ENCODE measurements around the gene MPZL2.

Gene MPZL2

DNA sequence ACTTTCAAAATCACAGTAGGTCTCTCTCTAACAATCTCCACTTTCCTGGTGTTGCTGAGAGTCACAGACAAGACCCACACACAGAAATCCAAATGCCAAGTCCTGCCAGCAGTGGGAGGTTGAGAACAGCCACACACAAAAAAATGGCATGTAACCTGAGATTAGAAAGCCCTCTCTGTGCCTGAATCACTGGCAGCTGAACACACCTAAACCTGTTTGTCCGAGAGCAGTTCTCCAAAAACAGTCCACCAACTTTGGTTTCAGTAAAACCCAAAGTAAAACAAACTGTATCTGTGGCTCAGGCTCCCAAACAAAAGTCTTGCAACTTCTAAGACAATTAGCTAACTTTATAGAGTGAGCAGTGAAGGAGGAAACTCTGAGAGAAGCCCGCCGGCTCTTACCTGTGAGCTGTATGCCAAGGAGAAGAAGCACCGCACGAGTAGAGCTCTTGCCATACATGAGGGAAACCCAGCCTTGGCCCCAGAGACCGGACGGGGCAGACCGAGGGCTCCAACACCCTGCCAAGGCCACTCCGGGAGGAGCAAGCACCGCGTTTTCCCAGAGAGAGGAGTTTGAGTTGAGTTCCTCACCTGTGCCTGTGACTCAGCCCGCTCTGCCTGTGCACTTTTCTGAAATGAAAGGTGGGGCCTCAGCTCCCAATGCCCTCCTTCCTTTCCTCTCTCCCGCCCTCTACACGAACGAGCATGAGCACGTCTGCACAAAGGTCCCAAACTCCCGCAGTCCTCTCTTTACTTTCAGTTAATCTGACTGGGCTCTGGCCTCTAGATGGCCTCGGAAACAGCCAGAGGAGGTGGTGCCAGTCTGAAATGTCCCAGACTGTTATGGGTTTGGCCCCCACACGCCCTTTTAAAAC is at the start of gene MPZL2:
TSS of gene MPZL2 (minus strand) at position 603 of the 874 bp plus-strand sequence. CDS start at position 459, 144 bp downstream.
- in situ Hi-C loops (cut with MboI; ENCODE audit: low sequenced_read_pairs) = no loop called here

DNA sequence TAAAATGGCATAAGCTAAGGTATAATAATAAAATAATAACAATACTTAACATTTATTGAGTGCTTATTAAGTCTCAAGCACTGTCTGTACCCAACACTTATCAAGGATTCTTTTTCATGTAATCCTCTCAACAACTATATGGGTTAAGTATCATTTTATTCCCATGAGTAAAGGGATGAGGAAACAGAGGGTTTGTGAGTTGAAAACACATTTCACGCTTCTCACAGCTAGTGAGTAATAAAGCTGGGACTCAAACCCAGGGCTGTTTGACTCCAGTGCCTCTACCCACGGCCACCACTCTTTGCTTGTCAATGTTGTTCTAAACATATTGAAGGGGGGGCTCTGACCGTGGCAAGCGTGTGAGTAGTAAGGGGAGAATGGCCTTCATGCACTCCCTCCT is 49.1 kb upstream of the MPZL2 start:
- in situ Hi-C loops (cut with MboI; ENCODE audit: low sequenced_read_pairs) = no loop called here

DNA sequence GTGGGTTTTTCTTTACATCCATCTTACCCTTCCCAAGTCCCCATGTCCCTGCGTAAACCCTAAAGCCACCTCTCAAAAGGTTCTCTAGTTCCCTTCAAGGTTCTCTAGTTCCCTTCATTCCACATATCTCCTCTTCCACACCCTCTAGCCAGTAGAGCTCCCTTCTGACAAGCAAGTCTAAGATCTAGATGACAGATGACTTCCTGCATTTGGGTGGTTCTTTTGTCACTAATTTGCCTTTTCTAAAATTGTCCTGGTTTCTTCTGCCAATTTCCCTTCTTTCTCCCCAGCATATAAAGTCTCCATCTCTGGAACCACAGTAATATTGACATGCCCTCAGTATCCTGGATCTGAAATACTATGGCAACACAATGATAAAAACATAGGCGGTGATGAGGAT is 48.2 kb upstream of the MPZL2 start:
- in situ Hi-C loops (cut with MboI; ENCODE audit: low sequenced_read_pairs) = no loop called here

DNA sequence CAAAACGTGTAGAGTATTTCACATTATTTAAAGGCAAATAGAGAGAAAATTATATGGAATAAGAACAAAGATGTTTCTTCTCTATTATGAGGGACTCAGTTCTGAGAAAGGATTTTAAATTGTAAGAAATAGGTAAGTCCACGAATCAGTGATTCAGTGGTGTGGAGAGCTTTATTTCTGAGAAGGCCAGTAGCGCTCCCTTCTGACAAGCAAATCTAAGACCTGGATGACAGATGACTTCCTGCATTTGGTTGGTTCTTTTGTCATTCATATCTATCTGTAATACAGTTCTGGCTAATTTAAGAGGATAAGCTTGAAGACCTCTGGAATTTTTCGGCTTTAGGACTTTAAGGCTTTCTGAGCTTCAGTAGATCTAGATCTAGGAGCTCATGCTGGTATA is 47.4 kb upstream of the MPZL2 start:
- in situ Hi-C loops (cut with MboI; ENCODE audit: low sequenced_read_pairs) = no loop called here

DNA sequence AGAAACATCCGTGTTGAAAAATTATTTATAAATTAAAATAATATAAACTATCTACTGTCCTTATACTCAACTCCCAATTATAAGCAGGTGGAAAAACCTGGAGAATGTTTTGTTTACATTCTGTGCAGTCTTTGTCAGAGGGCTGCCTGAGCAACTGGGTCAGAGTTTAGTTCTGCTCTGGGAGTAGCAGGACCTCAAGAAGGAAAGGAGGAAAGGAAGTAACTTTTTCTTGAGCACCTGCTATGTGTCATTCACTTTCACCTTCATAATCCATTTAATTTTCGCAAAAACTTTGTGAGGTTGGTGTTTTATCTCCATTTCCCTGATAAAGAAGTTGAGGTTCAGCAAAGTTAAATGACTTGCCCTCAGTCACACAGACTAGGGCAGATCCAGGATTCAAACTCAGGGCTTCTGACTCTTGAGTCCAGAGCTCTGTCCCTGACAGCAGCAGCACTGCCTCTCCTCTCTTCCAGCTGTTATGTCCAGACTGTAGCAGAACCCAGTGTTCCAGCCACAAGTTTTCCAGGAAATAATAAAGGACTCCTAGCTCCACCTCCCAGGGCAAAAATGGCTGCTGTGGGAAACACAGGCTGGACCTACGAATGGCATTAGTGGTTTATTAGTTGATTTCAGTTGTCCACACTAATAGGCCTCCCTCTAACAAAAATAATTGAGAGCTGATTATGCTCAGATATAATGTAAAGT is 46.8 kb upstream of the MPZL2 start:
- in situ Hi-C loops (cut with MboI; ENCODE audit: low sequenced_read_pairs) = no loop called here

DNA sequence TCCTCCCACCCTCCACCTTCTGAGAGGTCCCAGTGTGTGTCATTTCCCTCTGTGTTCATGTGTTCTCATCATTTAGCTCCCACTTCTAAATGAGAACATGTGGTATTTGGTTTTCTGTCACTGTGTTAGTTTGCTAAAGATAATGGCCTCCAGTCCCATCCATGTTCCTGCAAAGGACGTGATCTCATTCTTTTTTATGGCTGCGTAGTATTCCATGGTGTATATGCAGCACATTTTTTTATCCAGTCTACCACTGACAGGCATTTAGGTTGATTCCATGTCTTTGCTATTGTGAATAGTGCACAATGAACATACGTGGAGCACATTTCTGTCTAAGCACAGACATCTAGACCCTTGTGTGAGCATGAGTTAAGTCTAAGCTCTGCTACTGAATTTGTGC is 46.2 kb upstream of the MPZL2 start:
- in situ Hi-C loops (cut with MboI; ENCODE audit: low sequenced_read_pairs) = no loop called here

DNA sequence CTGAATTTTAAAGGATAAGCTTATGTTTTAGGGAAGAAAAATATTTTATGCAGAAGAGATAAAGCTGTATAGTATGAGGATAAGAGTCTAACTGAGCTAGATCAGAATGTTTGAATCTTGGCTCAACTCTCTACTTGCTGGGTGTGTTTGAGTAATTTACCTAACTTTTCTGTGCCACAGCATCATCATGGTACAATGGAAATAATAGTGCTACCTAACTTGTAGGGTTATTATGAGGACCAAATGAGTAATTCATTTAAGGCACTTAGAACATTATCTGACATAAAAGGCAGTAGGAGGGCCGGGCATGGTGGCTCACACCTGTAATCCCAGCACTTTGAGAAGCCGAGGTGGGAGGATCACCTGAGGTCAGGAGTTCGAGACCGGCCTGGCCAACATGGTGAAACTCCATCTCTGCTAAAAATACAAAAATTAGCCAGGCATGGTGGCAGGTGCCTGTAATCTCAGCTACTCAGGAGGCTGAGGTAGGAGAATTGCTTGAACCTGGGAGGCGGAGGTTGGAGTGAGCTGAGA is 45.0 kb upstream of the MPZL2 start:
- in situ Hi-C loops (cut with MboI; ENCODE audit: low sequenced_read_pairs) = loop anchor here (10.0 kb wide), 1 partner anchor 46 kb away; the partner anchor contains the start of gene UBE4A

DNA sequence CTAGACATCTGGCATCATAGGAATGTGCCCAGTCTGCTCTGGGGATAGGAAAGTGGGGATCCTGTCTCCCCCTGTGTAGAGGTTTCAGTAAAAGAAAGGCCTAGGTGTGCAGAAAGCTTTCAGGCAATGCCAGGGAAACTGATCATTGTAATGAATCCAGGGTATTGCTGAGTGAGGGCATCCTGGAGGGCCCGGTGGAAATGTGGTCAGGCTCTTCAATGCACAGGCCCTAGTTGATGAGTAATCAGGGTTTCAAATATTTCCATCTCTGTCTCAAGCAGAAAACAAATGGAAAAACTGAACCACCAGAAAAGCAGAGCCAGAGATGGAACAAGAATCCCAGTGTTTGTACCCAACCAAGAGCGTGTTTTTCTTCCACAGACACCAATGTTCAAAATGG is 42.5 kb upstream of the MPZL2 start:
- in situ Hi-C loops (cut with MboI; ENCODE audit: low sequenced_read_pairs) = loop anchor here (10.0 kb wide), 1 partner anchor 48 kb away; the partner anchor contains the start of gene UBE4A

DNA sequence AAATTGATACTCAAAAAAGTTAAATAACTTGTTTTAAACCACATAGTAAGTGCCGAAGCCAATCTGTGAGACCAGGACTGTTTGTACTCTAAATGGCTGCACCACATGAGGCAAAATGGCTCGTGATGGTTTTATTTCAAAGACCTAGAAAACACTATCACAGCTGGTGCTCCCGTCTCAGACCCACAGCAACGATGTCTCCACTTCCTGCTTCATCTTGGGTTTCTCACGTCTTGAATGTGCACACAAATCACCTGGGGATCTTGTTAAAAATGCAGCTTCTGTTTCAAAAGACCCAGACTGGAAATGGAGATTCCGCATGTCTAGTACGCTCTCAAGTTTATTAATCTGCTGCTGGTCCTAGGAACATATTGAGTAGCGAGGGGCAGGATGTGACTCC is 41.6 kb upstream of the MPZL2 start:
- in situ Hi-C loops (cut with MboI; ENCODE audit: low sequenced_read_pairs) = loop anchor here (10.0 kb wide), 1 partner anchor 49 kb away; the partner anchor contains the start of gene UBE4A

DNA sequence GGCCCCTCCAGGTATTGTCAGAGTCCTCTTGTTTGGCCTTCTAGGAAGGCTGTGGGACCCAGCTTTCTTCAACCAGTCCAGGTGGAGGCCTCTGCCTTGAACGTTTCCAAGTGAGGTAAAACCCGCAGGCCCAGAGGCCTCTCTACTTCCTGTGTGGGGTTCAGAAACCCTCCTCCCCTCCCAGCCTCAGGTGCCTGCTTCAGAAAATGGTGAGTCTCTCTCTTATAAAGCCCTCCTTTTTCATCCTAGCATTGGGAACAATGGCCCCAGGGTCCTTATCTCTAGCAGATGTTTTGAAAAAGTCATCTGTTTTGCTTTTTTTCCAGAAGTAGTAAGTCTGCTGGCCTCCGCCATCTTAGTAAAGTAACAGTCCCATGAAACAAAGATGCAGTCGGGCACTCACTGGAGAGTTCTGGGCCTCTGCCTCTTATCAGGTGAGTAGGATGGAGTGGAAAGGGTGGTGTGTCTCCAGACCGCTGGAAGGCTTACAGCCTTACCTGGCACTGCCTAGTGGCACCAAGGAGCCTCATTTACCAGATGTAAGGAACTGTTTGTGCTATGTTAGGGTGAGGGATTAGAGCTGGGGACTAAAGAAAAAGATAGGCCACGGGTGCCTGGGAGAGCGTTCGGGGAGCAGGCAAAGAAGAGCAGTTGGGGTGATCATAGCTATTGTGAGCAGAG is 40.6 kb upstream of the MPZL2 start, which contains the start of gene CD3E:
TSS of gene CD3E (plus strand) at position 163 of the 681 bp plus-strand sequence. CDS start at position 386, 223 bp downstream.
- in situ Hi-C loops (cut with MboI; ENCODE audit: low sequenced_read_pairs) = loop anchor here (10.0 kb wide), 1 partner anchor 50 kb away; the partner anchor contains the start of gene UBE4A

DNA sequence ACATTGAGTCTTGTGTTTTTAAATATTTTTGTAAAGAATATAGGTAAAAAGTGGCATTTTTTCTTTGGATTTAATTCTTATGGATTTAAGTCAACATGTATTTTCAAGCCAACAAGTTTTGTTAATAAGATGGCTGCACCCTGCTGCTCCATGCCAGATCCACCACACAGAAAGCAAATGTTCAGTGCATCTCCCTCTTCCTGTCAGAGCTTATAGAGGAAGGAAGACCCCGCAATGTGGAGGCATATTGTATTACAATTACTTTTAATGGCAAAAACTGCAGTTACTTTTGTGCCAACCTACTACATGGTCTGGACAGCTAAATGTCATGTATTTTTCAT is 40.1 kb upstream of the MPZL2 start:
- in situ Hi-C loops (cut with MboI; ENCODE audit: low sequenced_read_pairs) = loop anchor here (10.0 kb wide), 1 partner anchor 51 kb away; the partner anchor contains the start of gene UBE4A

DNA sequence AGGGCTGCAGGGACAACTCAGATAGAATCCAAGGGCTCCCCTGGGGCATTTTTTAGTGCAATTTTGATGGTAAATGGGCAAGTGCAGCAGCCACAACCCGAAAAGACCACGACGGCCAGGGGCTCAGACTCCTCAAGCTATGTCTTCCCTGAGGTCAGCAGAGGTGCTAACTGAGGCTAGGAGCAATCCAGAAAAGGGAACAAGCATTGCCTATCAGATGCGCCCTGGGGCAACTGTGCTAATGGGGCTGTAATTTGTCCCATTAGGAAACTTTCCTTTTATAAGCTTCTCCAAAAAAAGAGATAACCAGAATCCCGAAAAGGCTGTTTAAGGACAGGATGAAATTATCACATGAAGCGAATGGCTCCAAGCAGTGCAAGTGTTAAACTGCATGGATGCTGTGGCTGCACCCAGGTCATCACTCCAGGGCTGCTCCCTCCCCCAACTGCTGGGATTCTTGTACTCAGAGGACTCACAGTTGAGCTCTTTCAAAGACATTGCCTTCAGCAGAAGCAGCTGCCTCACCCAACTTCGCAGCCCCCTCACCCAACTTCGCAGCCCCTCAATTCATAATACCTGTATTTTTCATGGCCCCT is 37.6 kb upstream of the MPZL2 start:
- in situ Hi-C loops (cut with MboI; ENCODE audit: low sequenced_read_pairs) = loop anchor here (10.0 kb wide), 1 partner anchor 53 kb away; the partner anchor contains the start of gene UBE4A

DNA sequence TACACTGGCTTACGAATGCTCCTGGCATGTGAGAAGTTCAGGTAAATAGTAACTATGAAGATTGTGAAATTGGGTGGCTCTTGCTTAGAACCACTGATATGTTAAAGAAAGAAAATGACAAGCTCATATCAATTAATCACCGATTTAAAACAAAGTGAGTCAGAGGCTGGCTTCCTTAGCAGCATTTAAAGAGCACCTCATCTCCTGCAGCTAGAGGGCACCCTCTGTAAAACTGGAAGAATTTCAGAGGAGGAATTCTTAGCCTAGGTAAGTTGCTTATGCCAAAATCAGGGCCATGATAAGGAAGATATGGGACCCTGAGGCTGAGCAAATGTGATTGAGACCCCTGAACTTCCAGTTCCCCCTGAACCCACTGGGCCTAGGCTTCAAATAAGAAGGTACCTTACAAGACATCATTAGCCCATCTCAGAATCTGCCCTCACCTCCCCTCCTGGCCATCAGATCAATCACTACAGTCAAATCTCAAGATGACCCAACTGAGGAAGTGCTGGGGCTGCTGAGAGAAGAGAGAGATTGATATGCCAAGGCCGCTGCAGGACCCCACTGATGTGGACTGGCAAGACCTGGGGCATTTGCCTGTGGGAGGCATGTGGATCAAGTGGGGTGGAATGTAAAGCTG is 31.8 kb upstream of the MPZL2 start:
- in situ Hi-C loops (cut with MboI; ENCODE audit: low sequenced_read_pairs) = no loop called here

DNA sequence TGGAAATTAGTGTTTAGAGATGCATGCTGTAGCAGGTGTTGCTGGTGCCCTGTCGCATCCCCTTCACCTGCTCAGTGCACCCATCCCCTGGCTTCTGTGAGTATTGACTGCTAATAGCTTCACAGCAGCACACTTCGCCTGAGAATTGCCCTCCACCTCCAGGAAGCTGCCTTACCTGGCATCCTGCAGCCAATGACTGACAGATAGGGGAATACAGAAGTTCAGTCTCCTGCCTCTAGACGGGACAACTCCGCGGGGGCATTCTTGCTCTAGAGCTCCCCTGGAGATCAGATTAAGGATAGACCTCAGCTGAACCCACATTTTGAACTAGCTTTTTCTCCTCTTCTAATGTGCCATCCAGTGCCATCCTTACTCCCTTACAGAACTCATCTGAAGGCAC is 31.1 kb upstream of the MPZL2 start:
- in situ Hi-C loops (cut with MboI; ENCODE audit: low sequenced_read_pairs) = no loop called here

DNA sequence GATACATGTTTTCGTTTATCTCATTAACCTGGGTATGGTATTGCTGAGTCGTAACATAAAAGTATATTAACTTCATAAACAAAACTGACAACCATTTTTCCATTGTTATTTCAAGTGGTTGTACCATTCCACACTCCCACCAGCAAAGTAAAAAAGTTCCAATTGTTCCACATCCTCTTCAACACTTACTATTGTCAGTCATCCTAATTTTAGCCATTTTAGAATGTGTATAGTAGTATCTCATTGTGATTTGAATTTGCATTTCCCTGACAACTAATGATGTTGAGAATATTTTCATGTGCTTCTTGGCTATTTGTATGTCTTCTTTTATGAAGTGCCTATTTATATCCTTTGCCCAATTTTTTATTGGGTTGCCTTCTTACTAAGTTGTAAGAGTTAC is 30.0 kb upstream of the MPZL2 start:
- in situ Hi-C loops (cut with MboI; ENCODE audit: low sequenced_read_pairs) = no loop called here

DNA sequence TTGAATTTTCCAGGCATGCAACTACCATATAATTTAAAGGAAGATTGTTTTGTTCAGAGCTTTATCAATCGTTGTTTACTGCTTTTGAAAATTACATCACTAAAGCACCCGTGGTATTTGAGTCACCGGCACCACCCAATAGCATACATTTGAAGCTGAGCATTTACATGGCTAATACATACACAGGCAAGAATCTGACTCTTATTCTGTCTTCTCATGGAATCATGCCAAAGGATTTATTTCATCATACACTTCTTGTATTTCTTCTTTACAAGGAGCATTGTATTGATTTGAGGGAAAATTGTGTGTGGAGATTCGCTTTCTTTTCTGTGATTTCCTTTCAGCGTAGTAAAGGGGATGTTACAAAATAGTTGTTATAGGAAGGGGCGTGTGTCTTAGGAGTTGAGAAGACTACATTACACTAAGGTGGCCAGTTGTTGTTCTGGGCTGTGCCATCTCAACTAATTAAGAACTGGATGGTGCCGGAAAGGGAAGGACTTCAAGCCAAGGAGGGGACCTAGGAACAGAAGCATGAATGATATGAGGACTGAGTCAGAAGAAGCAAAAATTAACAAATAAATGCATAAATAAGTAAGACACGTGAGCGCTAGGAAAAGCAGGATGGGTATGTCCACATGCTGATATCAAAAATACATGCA is 27.5 kb upstream of the MPZL2 start:
- in situ Hi-C loops (cut with MboI; ENCODE audit: low sequenced_read_pairs) = no loop called here

DNA sequence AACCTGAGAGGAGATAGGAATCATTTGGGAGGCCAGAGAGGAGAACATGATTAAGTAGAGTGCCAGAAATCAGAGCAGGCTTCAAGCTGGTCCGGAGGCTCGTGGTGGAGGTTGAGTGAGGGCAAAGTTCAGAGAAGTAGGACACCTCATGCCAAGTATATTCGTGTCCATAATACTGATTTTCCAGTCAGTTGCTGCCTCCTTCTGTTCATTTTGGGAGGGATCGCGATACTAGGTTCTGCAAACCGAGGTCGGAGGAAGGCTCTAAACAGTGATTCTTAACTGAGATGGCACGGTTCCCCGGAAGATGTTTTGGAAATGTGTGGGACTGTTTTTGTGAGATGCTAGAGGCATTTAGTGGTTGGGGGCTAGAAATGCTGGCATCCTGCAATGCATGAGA is 26.8 kb upstream of the MPZL2 start:
- in situ Hi-C loops (cut with MboI; ENCODE audit: low sequenced_read_pairs) = no loop called here

DNA sequence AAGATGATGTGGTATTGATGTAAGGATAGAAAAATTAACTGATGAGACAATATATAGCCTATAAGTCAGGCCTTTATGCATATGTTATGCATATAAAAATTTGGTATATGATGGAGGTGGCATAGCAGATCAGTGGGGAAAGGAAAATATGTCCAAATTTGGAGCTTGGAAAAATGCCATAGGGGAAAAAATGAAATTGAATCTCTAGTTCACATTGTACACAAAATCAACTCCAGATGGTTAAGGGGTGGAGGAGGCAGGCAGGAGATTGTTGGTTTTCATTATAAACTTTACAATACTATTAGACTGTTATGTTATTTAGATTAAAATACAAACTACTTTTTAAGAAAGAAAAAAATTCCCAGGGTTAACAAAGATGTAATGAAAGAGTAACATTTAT is 25.3 kb upstream of the MPZL2 start:
- in situ Hi-C loops (cut with MboI; ENCODE audit: low sequenced_read_pairs) = no loop called here

DNA sequence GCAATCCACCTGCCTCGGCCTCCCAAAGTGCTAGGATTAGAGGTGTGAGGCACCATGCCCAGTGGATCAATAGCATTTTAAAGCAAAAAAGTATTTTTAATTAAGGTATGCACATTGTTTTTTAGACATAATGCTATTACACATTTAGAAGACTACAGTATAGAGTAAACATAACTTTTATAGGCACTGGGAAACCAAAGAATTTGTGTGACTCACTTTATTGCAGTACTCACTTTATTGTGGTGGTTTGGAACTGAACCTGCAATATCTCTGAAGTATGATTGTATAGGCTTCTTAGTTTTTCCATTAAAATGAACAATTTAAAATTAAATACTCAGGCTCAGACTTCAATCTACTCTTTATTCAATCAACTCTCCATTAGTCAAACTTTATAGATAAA is 22.9 kb upstream of the MPZL2 start:
- in situ Hi-C loops (cut with MboI; ENCODE audit: low sequenced_read_pairs) = no loop called here

DNA sequence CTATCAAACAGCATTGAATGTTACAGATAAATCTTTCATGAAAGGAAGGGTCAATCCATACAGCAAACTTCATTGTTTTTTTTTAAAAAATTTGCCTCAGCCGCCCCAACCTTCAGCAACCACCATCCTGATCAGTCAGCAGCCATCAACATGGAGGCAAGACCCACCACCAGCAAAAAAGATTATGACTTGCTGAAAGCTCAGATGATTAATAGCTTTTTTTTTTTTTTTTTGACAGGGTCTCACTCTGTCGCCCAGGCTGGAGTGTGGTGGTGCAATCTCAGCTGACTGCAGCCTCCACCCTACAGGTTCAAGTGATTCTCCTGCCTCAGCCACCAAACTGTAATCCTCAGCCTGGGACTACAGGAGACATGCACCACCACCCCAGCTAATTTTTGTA is 22.4 kb upstream of the MPZL2 start:
- in situ Hi-C loops (cut with MboI; ENCODE audit: low sequenced_read_pairs) = no loop called here
